Measurements from ENCODE around the gene MCM3AP. TPM values are rescaled to one million over a fixed set of nuclear protein-coding genes. Genes with fewer than 3 reads are reported as not detected.

MCM3AP gene
- total and polyA plus RNA-seq, 2 experiments from 2014 or later: 35.4 to 64.8 TPM

GRCh38 chr21:46248422-46248782 lies 37.0 kb downstream of the MCM3AP start:
- no peaks in the 10 kb centered on the region for H3K4me1 ChIP-seq (ENCODE audit: insufficient read depth)
- H4K20me1 ChIP-seq (ENCODE audit: insufficient read depth, poor library complexity, severe bottlenecking): no peaks in the 10 kb centered on the region
- H3K27me3 ChIP-seq: no peaks in the 10 kb centered on the region
- no peaks in the 10 kb centered on the region for H3K9me3 ChIP-seq (ENCODE audit: low read depth)
- WGBS (ENCODE audit: low lambda C conversion rate, missing lambda C conversion rate): 96% methylated on average over 1 of the region's 1 CpG
- TF ChIP-seq CTCF (IDR thresholded peaks at IDR 0.05; ENCODE audit: poor library complexity) (no peak), EZH2phosphoT487 (IDR thresholded peaks at IDR 0.05; ENCODE audit: low read depth, severe bottlenecking, unreplicated experiment) (no peak), EZH2 (IDR thresholded peaks at IDR 0.05; ENCODE audit: borderline replicate concordance) (no peak)
- no peak overlapping the region for H3K4me3 ChIP-seq
- no peaks in the 10 kb centered on the region for H3K79me2 ChIP-seq
- H2AFZ ChIP-seq: no peak overlapping the region
- H3K36me3 ChIP-seq (replicated peaks; ENCODE audit: insufficient read depth, low read depth): no peaks in the 10 kb centered on the region
- H3K4me2 ChIP-seq: no peak overlapping the region
- no peak overlapping the region for H3K27ac ChIP-seq
- H3K9me2 ChIP-seq (replicated peaks; ENCODE audit: insufficient read depth): no peaks in the 10 kb centered on the region
- DNase-seq (ENCODE audit: low spot score): no peak

- Histone ChIP-seq H4K20me1 (ENCODE audit: insufficient read depth, poor library complexity, severe bottlenecking) (no peaks in the 10 kb centered on the region), H3K4me3 (no peak overlapping the region), H3K36me3 (replicated peaks; ENCODE audit: insufficient read depth, low read depth) (no peaks in the 10 kb centered on the region), H2AFZ (no peak overlapping the region), H3K9me3 (ENCODE audit: low read depth) (no peaks in the 10 kb centered on the region), H3K27ac (no peak overlapping the region), H3K4me2 (no peak overlapping the region), H3K9me2 (replicated peaks; ENCODE audit: insufficient read depth) (no peaks in the 10 kb centered on the region), H3K4me1 (ENCODE audit: insufficient read depth) (no peaks in the 10 kb centered on the region), H3K79me2 (no peaks in the 10 kb centered on the region), H3K27me3 (no peaks in the 10 kb centered on the region)
- DNase-seq (ENCODE audit: low spot score): no peak
- TF ChIP-seq EZH2phosphoT487 (IDR thresholded peaks at IDR 0.05; ENCODE audit: low read depth, severe bottlenecking, unreplicated experiment) (no peak), CTCF (IDR thresholded peaks at IDR 0.05; ENCODE audit: poor library complexity) (no peak), EZH2 (IDR thresholded peaks at IDR 0.05; ENCODE audit: borderline replicate concordance) (no peak)
- 100% methylated on average over 3 of the region's 3 CpGs for WGBS (ENCODE audit: low lambda C conversion rate, missing lambda C conversion rate)
These were observed 37.6 kb downstream of the MCM3AP start for GRCh38 chr21:46247699-46248421.

- 92% methylated on average over 6 of the region's 6 CpGs for WGBS (ENCODE audit: low lambda C conversion rate, missing lambda C conversion rate)
- H3K4me1 ChIP-seq (ENCODE audit: insufficient read depth): no peaks in the 10 kb centered on the region
- no peak overlapping the region for H2AFZ ChIP-seq
- no peak overlapping the region for H3K27ac ChIP-seq
- H4K20me1 ChIP-seq (ENCODE audit: insufficient read depth, poor library complexity, severe bottlenecking): no peaks in the 10 kb centered on the region
- TF ChIP-seq CTCF (IDR thresholded peaks at IDR 0.05; ENCODE audit: poor library complexity): no peak
- TF ChIP-seq EZH2phosphoT487 (IDR thresholded peaks at IDR 0.05; ENCODE audit: low read depth, severe bottlenecking, unreplicated experiment): no peak
- no peak for TF ChIP-seq EZH2 (IDR thresholded peaks at IDR 0.05; ENCODE audit: borderline replicate concordance)
- no peaks in the 10 kb centered on the region for H3K79me2 ChIP-seq
- H3K4me2 ChIP-seq: no peak overlapping the region
- no peak overlapping the region for H3K4me3 ChIP-seq
- DNase-seq (ENCODE audit: low spot score): no peak
- H3K27me3 ChIP-seq: no peaks in the 10 kb centered on the region
- H3K9me3 ChIP-seq (ENCODE audit: low read depth): no peaks in the 10 kb centered on the region
- no peaks in the 10 kb centered on the region for H3K9me2 ChIP-seq (replicated peaks; ENCODE audit: insufficient read depth)
- no peaks in the 10 kb centered on the region for H3K36me3 ChIP-seq (replicated peaks; ENCODE audit: insufficient read depth, low read depth)
These were observed 39.1 kb downstream of the MCM3AP start for GRCh38 chr21:46246345-46246744.

Measured in hepatocyte (in vitro differentiated cells).